GM12892 (cell line): ENCODE results near the gene DHRS2.

Source experiments
- POLR2A ChIP-seq: IDR thresholded peaks from 2 replicates; pipeline ENCODE4 v1.6.1; 2011; ENCODE audit warnings: low read depth, low read length, control low read depth
- POLR2AphosphoS5 ChIP-seq: IDR thresholded peaks from 2 replicates; pipeline ENCODE4 v1.6.1; 2011; ENCODE audit warnings: low read depth, low read length, control low read depth
- TAF1 ChIP-seq: IDR thresholded peaks from 2 replicates; pipeline ENCODE4 v1.6.1; 2011; ENCODE audit warnings: low read depth, mild to moderate bottlenecking, control low read depth, low read length, borderline replicate concordance

- TF ChIP-seq POLR2A (no peak), POLR2AphosphoS5 (no peak), TAF1 (no peak)
These were observed 23.4 kb upstream of the DHRS2 start for GRCh38 chr14:23612802-23613201.
